ENCODE measurements around the gene SLC35E1.

SLC35E1 gene

DNA sequence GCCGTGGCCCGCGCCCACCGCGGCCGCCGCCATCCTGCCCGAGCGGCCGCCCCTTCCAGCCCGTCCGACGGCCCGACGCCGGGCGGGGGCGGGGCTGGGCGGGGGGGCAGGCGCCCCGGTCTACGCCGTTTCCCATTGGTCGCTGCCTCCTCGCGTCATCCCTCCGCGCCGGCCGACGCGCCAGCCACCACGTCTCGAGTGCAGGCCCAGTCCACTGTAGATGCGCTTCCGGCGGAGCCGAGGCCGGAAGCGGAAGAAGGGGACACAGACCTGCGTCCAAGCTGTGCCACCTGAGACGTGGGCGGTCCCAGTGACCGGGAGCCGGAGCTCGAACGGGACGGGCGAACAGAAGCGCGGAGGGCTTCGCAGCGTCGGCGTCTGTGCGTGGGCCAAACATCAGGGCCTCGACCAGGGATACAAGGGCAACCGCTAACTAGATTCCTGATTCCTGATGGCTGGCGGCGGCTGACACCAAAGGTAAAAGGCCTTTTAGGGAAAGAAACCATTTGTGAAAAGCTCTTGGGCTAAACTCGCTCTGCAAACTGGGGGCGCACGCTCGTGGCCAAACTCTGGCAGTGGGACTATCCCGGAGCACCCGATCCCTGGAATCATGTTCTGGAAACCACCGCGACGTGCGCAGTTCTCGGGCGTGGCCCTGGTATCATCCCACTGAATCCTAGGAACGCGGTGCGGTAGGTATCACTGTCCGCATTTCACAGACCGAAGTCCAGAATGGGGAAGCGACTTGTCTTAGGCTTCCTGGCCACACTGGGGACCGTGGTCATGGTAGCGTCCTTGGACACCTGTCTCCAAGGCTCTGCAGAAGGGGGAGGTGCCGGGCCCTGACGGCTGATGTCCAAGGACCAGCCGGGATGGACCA is at the start of gene SLC35E1:
TSS of gene SLC35E1 (minus strand) at position 84 of the 880 bp plus-strand sequence. CDS start at position 33, 51 bp downstream.
- DNase-seq, result peak; percentile 96

- DNase-seq, result no peak
Observed at GRCh38 chr19:16621165-16621800, 49.1 kb upstream of the SLC35E1 start.

- DNase-seq, result no peak
Observed at GRCh38 chr19:16620584-16620983, 48.4 kb upstream of the SLC35E1 start.

DNA sequence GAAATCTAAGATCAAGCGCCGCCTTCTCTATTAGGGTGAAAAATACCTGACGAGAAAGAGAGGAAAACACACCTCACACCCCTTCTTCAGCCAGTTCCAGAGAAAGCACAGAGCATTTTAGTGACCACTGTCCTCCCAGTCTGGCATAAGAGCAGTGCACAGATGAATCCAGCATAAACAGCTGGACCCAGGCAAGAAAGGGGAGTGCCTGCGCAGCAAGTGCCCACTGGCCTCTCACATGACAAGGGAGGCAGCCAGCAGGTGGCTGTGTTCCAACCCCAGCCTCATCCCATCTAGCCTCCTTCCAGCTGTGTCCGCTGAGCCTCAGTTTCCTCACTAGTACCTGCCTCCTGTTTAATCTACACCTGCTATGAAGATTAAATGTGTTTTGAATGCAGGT is 47.8 kb upstream of the SLC35E1 start:
- no peak for DNase-seq

DNA sequence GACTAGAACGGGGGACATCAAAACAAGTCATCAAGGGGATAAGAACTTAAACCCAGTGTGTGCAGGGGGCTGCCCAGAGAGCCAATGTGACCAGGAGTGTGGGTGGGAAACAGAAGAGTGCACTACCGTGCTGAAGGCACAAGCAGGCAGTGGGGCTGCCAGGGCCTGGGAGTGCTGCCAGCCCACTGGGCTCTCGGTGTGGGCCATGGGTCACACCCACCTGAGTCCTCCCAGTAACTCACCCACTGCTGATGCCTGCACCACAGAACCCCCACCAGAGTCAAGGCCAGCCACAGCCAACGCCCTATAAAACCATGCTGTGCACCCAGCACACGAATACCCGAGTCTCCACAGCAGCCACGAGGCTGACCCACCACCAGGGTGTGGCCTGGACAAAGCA is 47.2 kb upstream of the SLC35E1 start:
- DNase-seq, result no peak

DNA sequence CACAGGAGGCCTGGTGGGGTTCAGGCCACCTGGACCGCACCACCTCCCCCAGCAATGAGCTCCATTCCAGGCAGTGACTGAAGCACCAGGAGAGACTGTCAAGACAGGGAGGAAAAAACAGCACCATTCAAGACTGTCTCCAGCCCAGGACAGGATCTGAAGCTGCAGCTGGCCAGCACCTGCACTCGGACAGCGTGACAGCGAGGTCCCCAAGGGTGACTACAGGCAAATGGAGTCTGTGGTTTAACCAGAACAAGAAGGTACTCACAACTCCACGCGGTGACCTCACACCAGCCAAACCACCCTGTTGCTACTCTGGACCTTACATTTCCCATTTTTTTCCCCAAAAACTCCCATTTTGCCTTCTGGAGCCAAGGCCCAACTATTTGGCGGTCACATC is 46.0 kb upstream of the SLC35E1 start:
- no peak for DNase-seq

DNA sequence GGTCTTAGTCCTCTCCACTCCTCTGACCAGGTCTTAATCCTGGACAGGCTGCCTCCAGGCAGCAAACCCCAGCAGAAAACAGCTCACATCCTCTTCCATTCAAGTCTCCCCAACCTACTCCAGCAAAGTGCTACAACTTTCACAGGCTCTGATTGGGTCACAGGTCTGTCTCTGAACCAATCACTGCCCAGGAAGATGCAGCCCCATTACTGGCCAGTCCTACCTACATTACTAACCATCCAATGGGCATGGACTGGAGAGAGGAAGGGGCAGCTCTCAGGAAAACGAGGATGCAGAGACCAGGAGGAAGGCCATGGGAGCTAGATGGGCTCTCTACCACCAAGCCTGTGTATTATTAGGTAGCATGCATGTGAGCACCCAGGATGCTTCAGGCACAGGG is 43.6 kb upstream of the SLC35E1 start:
- no peak for DNase-seq

DNA sequence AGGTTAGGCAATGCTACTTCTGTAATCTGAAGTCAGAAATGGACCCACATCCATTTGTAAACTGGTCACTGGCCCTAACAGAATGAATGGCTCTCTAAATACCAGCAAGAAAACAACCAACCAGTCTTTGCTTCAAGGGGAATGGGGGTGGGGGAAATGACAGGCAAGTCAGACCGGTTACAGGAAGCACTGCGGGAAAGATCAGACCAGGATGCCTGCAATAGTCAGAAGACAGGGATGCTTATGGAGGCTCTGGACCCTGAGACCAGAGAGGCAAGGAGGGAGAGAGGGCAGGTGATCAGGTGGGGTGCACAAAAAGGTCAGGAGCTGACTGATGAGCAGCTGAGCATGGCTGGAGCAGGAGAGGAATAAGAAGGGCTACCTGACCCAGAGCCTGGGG is 42.7 kb upstream of the SLC35E1 start:
- no peak for DNase-seq

- no peak for DNase-seq
Observed at GRCh38 chr19:16613841-16614240, 41.6 kb upstream of the SLC35E1 start.

- no peak for DNase-seq
Observed at GRCh38 chr19:16612636-16613035, 40.4 kb upstream of the SLC35E1 start.

DNA sequence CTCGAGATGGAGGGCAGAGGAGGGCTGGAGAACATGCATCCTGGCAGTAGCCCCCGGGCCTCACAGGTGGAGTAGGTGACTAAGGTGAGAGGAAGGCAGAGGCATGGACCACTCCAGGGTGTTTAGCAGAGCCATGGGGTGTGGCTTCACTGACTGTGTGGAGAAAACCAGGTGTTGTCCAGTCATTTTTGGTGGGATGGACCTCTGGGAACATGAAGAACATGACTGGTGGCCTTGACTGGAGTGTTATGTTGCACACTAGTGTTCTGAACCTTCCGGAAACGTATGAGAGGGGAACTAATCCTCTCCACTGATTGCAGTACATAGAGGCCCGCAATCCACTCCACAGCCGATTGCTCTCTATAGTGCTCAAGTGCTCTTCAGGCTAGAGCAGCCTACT is 38.9 kb upstream of the SLC35E1 start:
- no peak for DNase-seq

DNA sequence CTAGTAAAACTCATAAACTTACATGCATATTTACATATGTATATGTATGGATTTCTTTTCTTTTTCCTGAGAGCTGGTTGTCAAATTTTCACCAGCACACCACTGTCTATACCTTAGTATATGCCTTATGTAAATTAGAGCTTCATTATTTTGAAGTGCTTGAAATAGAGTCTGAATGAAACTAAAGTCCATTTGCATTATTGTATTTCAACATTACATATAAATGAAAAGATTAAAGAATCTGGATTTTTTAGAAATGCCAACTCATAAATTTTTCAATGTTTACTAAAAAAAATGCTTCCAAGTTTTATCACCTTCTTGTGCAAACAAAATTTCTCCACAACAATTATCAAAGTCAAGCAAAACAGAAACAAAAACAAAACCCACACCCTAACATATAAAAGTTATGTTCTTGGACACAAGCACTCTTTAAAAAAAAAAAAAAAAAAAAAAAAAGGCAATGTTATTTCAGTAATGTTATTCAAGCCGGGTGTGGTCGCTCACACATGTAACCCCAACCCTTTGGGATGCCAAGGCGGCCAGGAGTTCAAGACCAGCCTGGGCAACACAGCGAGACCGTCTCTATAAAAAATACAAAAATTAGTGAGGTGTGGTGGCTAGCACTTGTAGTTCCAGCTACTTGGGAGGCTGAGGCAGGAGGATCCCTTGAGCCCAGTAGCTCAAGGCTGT is 37.4 kb upstream of the SLC35E1 start:
- no peak for DNase-seq

GRCh38 chr19:16608290-16608739 is 36.1 kb upstream of the SLC35E1 start:
- no peak for DNase-seq

DNA sequence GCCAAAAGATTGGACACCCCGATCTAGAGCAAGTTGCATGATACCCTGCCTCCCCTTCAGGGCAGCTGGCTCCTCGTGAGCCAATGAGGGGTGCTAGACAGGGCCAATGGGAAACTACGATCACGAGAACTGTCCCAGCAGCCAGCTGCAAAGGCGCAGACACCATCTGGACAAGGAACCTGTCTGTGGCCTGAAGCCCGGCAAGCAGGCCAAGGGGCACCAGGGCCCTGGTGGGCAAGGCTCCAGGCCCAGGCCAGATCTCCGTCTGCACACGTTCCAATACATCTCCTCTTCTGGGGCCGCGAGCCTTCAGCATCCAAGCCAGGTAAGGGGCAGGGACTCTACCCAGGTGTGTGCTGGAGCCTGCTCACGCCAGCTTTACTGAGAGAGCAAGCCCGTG is 35.6 kb upstream of the SLC35E1 start:
- no peak for DNase-seq

- peak; percentile 3 for DNase-seq
Observed at GRCh38 chr19:16605553-16605994, 33.4 kb upstream of the SLC35E1 start.

DNA sequence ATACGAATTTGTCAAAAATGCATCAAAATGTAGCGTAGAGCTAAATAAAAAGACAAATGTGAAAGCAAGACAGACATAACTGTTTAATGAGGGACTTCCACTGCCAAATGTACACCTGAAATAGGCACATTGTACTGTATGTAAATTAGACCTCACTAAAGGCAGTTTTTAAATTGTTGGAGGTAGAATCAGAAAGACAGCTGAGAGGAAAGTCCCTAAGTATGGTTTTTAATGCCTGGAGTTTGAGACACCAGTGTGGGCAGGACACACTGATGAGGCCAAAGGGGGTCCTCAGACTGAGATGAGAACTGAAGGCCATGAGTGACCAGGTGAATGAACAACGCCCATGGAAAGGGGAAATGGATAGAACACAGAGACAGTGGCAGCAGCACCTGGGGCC is 32.9 kb upstream of the SLC35E1 start:
- DNase-seq, result no peak

- DNase-seq, result no peak
Observed at GRCh38 chr19:16604615-16605014, 32.4 kb upstream of the SLC35E1 start.

DNA sequence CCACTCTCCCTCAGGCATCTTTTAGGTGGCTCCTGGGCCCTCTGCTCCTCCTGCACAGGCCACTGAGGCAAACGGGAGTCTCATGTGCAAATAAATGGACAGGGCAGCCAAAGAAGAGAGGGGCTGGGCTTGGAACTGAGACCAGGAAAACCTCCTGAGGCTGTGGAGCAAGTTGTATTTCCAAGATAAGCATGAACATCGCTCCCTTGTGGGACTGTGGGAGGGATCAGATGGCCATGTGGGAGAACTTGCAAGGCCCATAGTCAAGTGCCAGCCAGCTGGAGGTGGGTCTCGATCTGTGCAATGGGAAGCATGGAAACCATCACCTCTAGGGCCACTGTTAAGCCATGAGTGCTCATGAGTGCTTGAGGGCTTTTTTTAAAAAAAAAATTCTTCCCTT is 30.9 kb upstream of the SLC35E1 start:
- no peak for DNase-seq

DNA sequence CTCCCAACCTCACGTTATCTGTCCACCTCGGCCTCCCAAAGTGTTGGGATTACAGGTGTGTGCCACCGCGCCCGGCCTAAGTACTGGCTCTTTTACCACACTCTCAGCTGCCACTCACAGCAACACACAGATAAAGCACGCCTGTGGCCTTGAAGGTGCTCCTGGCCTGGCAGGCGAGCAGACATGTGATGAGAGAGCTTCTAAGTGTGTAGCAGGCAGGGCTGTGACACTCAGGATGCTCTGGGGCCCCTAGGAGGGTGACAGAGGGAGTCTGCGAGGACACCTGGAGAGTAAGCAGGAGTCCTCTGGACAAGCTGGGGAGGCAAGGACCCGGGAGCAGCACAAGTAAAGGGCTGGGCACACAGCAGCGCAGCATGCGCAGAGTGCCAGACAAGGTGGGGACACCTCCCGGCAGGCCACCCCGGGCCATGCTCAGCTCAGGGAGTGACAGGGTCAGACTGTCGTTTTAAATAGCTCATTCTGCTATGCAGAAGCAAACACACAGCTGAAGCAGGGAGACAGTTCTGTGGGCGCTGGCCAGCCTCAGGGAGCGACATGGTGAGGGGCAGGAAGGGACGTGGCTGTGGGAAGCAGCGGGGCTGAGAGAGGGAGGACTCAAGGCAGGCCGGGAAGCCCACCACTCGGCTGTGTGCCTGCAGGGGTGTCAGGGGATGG is 29.3 kb upstream of the SLC35E1 start:
- no peak for DNase-seq

DNA sequence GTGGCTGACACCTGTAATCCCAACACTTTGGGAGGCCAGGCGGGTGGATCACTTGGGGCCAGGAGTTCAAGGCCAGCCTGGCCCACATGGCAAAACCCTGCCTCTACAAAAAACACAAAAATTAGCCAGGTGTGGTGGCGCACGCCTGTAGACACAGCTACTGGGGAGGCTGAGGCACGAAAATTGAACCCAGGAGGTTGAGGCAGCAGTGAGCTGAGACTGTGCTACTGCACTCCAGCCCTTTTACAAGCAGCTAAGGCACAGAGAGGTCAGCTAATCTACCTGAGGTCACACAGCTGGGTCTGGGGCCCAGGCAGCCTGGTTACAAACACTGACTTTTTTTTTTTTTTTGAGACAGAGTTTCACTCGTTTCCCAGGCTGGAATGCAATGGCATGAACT is 28.6 kb upstream of the SLC35E1 start:
- no peak for DNase-seq

DNA sequence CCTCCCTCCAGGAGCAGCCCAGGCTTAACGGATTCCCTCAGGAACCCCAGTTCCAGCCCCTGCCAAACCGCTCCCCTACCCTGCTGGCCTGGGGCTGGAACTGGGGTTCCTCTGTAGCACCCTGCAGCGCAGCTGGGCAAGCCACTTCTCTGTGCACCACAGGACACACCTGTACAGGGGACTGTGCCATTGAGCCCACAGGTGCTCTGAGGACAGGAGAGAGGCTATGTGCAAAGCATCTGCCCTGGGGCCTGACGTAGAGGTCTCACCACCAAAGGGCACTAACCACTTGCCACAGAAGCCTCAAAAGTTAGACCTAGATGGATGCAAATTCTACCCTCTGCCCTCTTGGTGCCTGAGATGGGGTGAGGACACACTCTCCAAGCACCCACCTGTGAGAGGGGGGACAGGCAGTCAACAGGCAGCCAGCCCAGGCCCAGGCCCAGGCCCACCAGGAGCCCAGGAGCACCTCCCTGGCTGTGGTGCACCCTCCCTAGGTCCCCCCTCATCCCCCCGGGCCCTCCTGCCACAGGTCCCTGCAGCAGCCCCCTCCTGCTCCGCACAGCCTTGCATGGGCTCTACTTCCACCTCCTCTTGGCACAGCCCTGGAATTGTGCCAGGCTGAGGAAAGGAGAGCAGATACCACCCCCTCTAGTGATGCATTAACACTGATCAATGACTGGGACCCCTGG is 27.6 kb upstream of the SLC35E1 start:
- no peak for DNase-seq

GRCh38 chr19:16598848-16599247 is 26.6 kb upstream of the SLC35E1 start:
- DNase-seq, result no peak

DNA sequence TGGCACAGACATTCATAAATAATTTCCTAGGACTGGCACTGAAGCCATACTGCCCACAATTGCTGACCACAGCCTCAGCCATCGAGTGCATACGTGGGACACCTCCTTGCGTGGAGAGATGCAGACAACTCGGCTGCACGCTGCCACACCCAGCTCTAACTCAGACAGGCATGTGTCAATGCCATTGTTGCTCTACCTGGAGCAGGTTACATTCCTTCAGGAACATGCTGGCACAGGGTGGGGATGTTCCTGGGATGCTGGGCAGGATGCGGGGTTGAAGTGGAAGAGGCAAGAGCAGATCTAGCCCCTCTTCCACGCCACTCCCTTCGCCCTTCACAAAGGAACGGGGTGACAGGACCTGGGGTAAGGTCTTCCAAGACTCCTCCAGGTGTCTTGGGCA is 24.2 kb upstream of the SLC35E1 start:
- no peak for DNase-seq

Measured in NCI-H1092 treated with DMSO at 0.1 percent for 48 hours (cell line).